Astrocyte (in vitro differentiated cells and primary cell): Measurements from ENCODE around the gene SH3PXD2B.

Source experiments
- CTCF ChIP-seq: IDR thresholded peaks from 2 replicates; pipeline ENCODE4 v1.5.1; 2011; ENCODE audit warnings: low read depth, mild to moderate bottlenecking, inconsistent platforms, low read length, moderate library complexity; ENCODE audit not compliant: insufficient read depth
- EZH2 ChIP-seq: IDR thresholded peaks from 2 replicates; pipeline ENCODE4 v1.6.1; 2012; ENCODE audit warnings: mild to moderate bottlenecking, low read length, inconsistent platforms; ENCODE audit not compliant: insufficient read depth

GRCh38 chr5:172458976-172459782 is 4.9 kb upstream of the SH3PXD2B start:
- TF ChIP-seq CTCF (no peak), EZH2 (no peak)
